Mucosa of descending colon (tissue), 3 donors: Measurements from ENCODE around the gene PKLR. TPM values are rescaled to one million over a fixed set of nuclear protein-coding genes. Genes with fewer than 3 reads are reported as not detected.

Experiments used
- ATAC-seq: fragments of 200-7000 bp; cut with Tn5 transposase; one replicate; pipeline ENCODE4 v1.9.1; 2020; ENCODE audit warnings: mild to moderate bottlenecking, moderate library complexity
- DNase-seq, 3 donors: peaks; one replicate each; pipeline ENCODE4 v3.0.0-alpha.2; 2020
- H3K36me3 ChIP-seq: fragments of 200-600 bp; one replicate; pipeline ENCODE4 v1.8.0; 2021; ENCODE audit warnings: low read depth, mild to moderate bottlenecking
- H3K4me1 ChIP-seq: fragments of 200-600 bp; one replicate; pipeline ENCODE4 v1.8.0; 2021; ENCODE audit warnings: low read depth, mild to moderate bottlenecking
- H3K4me3 ChIP-seq: fragments of 200-600 bp; one replicate; pipeline ENCODE4 v1.8.0; 2021; ENCODE audit warnings: mild to moderate bottlenecking
- H3K9me3 ChIP-seq: fragments of 200-600 bp; one replicate; pipeline ENCODE4 v1.8.0; 2021; ENCODE audit warnings: mild to moderate bottlenecking
- CTCF ChIP-seq: fragments of 200-600 bp; IDR thresholded peaks from one replicate; pipeline ENCODE4 v1.8.0; 2022; ENCODE audit warnings: antibody characterized with exemption, mild to moderate bottlenecking
- intact Hi-C, 2 donors: fragments of 100-400 bp; cut with DNase I in 1 of 2; cut with micrococcal nuclease in 1 of 2; formaldehyde crosslinking; loops; one replicate each; pipeline versions ENCODE4 v1.11.0 to v1.11.1; 2022; cut with DNase I, micrococcal nuclease
- total RNA-seq, 3 donors: library from RNA; stranded (reverse); fragmentation: NEBNext Ultra II Directional in 2 of 3; extraction: Animal tissue kit (Norgen Biotek cat#: 25700) in 2 of 3; gene quantifications; one replicate each; pipeline versions ENCODE4 v1.2.1 to v1.2.4, GENCODE V29; 2021 to 2023
- donor health status: DM: no; HTN: no; CAD: no; lungs with moderate emphysema.
- donor health status: DM: no; HTN: no; CAD: no.
- donor health status: DM: no; HTN: yes; CAD: no.

Gene PKLR
- total RNA-seq, 3 donors from 2014 or later, result 0.63 to 2.0 (median 1.5) TPM

GRCh38 chr1:155286544-155286943, 14.7 kb downstream of the PKLR start:
- DNase-seq (no peak), ATAC-seq (no peak)
- TF ChIP-seq CTCF, result no peak
- Histone ChIP-seq H3K9me3 (no peaks in the 10 kb centered on the region), H3K4me3 (no peak overlapping the region), H3K4me1 (no peaks in the 10 kb centered on the region), H3K36me3 (no peaks in the 10 kb centered on the region)
- intact Hi-C loops, result no loop called here

- no peaks in the 10 kb centered on the region for H3K9me3 ChIP-seq
- no peak for TF ChIP-seq CTCF
- DNase-seq (no peak), ATAC-seq (no peak)
- intact Hi-C loops, result no loop called here
- no peaks in the 10 kb centered on the region for H3K4me1 ChIP-seq
- no peak overlapping the region for H3K4me3 ChIP-seq
- H3K36me3 ChIP-seq, result no peaks in the 10 kb centered on the region
Observed at GRCh38 chr1:155285631-155286044, 15.6 kb downstream of the PKLR start.

GRCh38 chr1:155285063-155285462, 16.2 kb downstream of the PKLR start:
- intact Hi-C loops, result no loop called here
- H3K36me3 ChIP-seq, result no peaks in the 10 kb centered on the region
- ATAC-seq, result no peak

GRCh38 chr1:155284476-155284875, 16.8 kb downstream of the PKLR start:
- no peaks in the 10 kb centered on the region for H3K36me3 ChIP-seq
- ATAC-seq (no peak), DNase-seq (no peak)
- intact Hi-C loops, result no loop called here
- TF ChIP-seq CTCF, result no peak
- no peaks in the 10 kb centered on the region for H3K9me3 ChIP-seq
- H3K4me3 ChIP-seq, result no peak overlapping the region
- H3K4me1 ChIP-seq, result no peaks in the 10 kb centered on the region

More at GRCh38 chr1:155285063-155285462, 16.2 kb downstream of the PKLR start:
- no peak for TF ChIP-seq CTCF
- DNase-seq, result no peak
- Histone ChIP-seq H3K4me1 (no peaks in the 10 kb centered on the region), H3K9me3 (no peaks in the 10 kb centered on the region), H3K4me3 (no peak overlapping the region)

GRCh38 chr1:155282488-155283091, 18.6 kb downstream of the PKLR start:
- intact Hi-C loops, result no loop called here
- H3K36me3 ChIP-seq, result no peaks in the 10 kb centered on the region
- no peak for DNase-seq
- H3K9me3 ChIP-seq, result no peaks in the 10 kb centered on the region
- peaks cover 4% of the 10 kb centered on the region for H3K4me1 ChIP-seq
- no peak overlapping the region for H3K4me3 ChIP-seq
- ATAC-seq, result no peak
- TF ChIP-seq CTCF, result no peak

- ATAC-seq (no peak), DNase-seq (no peak)
- Histone ChIP-seq H3K36me3 (no peaks in the 10 kb centered on the region), H3K4me3 (no peak overlapping the region), H3K4me1 (peaks cover 8% of the 10 kb centered on the region), H3K9me3 (no peaks in the 10 kb centered on the region)
- TF ChIP-seq CTCF, result no peak
- intact Hi-C loops, result loop anchor here in 1 of 2 donors (10.0 kb wide), 1 partner anchor 46 kb away; the partner anchor contains the start of gene RUSC1
Observed at GRCh38 chr1:155279268-155279667, 22.0 kb downstream of the PKLR start.
